HG03457 (cell line): ENCODE data around the gene LMF1.
A peak's percentile ranks its signal among the peaks of the same experiment; 100 is the strongest.
"Not testable (repeated sequence)": the region's sequence is repeated elsewhere in the genome, so short reads cannot be mapped to it uniquely, and the experiment has no call there.

Experiments
- ATAC-seq: cut with Tn5 transposase; IDR thresholded peaks from one replicate; pipeline ENCODE4 v1.9.1; 2021; ENCODE audit warnings: moderate number of reproducible peaks; ENCODE audit not compliant: unreplicated experiment

LMF1 gene

GRCh38 chr16:973366-973765 lies 2.6 kb upstream of the LMF1 start:
- ATAC-seq = no peak

DNA sequence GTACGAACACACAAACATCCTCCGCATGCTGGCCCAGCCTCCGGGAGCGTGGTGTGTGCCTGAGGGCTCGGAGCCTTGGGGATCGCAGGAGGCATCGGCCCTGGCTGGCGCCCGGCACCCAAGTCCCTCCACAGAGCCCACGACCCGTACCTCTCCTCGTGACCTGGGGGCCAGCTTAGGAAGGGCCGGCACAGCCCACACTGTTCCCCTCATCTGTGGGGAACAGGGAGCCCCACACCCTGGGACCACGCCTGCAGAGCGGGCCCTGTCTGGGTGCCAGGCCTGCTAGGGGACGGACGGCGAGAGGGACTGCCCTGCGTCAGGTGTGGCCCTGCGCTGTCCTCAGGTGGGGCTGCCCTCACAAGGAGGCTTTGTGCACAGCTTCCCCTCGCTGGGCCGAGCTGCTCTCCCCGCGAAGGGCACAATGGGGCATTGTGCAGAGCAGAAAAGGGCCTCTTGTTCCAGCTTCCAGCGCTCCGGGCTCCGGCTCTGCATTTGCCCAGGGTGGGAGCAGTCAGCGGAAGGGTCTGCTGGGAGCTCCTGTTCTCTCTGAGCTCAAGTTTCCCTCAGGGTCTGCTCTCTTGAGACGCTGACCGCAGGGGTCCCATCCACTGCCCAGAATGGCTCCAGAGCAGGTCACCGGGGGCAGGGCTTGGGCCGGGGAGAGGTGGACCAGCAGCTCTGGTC lies 1.7 kb upstream of the LMF1 start:
- no peak for ATAC-seq

DNA sequence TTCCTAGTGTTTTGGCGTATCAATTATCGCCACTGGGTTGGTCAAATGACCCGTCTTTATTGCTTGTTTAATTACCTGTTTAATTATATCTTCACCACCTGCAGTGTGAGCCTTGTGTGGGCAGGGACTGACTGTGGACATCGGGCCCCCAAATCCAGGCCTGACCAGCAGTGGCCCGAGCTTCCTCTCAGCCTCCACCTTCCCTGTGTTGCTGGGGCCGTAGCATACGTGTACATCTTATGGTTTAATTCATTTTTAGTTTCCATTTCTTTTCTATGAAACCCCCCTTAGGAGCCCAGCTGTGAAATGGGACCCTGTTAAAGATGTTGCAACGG lies 1.2 kb upstream of the LMF1 start:
- no peak for ATAC-seq

DNA sequence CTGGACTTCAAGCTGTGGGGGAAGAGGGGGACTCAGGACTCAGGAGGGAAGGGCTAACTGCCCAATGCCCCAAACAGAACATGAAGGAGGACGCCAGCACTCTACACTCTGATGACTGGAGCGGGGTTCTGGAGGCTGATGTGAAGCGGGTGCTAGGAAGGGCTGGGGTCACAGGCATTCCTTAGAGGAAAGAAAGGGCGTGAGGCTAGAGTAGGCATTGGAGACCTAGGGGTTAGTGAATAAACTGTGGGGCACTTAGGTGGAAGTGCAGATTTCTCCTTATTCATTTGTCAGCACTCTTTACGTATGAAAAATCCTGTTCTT lies 760 bp upstream of the LMF1 start:
- ATAC-seq = no peak

- peak; percentile 18 for ATAC-seq
Observed at GRCh38 chr16:970386-970765, 408 bp downstream of the LMF1 start.

DNA sequence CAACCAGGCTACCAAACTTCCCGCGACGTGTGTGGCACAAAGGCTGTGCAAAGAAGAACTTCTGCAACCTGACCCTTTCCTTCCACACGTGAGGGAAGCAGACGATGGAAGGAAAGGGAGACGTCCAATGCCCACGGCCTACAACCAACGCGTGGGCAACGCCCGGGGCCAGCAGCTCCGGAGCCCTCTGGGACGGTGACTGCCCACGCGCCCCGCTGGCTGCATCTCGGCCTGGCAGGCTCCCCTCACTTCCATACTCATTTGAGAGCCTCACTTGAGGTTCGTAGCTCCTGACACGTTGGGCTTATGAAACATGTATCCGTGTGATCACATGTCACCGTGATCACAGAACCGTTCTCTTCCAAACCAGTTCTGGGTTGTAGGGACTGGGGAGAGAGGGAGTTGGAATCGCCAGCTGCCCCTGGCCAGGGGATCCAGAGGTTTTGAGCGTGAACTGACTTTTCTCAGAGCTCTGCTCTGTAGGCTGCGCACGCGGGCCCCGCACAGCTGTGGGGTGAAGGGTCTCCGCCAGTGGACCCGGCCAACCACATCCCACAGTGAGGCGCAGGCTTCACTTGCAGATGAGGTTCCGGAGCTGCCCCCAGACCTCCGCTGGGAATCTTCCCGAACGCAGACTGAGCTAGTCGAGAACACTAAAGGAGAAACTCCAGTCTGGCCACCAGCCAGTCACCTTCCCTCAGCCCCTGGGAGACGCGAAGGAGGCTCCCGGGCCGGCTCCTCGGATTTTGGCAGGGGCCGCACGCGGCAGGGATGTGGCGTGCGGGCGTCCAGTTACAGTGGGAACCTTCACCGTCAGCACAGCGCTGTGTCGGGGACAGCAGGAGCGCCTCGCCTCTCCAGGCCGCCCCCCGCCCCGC lies 1.0 kb downstream of the LMF1 start:
- ATAC-seq = no peak

GRCh38 chr16:968620-969019 lies 2.2 kb downstream of the LMF1 start:
- no peak for ATAC-seq

DNA sequence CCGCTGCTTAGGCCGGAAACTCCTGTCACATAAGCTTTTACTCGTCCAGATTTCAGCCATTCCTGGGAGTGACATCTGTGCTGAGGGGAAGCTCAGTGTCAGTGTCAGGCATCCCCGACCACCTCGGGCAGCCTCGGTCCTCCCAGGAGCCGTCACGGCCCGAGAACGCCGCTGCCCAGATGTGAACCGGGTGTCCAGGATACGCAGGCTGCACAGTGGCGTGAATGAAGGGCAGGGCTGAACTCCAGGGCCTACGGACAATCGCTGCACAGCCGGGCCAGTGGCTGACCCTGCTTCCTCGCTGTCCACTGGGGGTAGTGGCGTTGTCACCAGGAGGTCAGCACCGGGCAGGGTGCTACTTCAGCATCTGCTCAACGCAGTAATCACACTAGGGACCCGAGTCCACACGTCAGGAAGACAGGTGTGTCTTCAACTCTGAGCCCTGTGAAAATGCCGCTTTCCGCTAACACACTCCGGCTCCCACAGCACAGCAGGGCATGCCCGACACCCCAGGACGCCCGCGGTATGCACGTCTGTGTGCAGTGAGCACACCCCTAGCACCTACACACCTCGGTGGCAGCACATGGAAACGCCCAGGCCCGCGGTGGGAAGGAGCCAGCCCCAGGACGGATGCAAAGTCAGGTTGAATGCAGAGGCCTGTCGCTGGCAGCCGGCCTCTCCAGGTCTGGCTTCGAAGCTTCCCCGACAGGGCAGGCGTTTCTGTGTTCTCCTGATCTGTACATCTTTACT lies 3.1 kb downstream of the LMF1 start:
- no peak for ATAC-seq

DNA sequence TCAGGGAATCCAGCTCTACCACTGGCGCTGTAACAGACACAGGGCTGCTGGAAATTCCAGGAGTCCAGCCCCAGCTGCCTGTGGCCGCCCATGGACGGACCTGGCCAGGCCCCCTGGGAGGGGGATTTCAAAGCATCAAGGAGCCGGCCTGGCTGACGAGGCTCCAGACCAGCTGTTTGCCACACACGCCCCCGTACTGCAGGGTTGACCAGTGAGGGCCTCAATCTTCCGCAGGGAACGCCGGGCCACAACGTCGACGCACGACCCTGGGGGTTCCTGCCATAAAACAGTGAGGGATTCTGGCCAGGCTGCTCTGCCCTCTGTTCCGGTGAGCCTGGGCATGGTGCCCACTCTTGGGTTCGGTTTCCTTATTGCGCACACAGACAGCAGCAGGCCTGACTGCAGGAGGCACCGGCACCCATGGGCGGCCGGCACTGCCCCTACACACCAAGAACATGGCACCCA lies 3.7 kb downstream of the LMF1 start:
- no peak for ATAC-seq

GRCh38 chr16:966505-966904 lies 4.3 kb downstream of the LMF1 start:
- no peak for ATAC-seq

GRCh38 chr16:966035-966434 lies 4.7 kb downstream of the LMF1 start:
- ATAC-seq = no peak

DNA sequence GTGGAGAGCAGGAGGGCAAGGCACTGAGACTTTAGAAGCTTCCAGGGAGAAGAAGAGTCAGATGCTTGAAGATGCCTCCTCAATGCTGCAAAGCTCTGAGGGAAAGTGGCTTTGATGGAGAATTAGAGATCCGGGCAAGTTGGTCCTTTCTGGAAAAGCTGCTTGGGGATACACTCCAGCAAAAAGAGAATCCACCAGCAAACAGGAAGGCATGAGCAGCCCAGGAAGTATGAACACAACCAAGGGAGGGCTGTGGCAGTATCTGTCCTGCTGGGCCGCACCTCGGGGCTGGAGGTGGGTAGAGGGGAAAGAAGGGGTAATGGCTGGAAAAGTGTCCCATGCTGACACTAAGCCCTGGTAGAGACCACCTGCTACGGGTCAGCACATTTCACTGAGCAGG lies 5.3 kb downstream of the LMF1 start:
- ATAC-seq = no peak

- ATAC-seq = no peak
Observed at GRCh38 chr16:965036-965395, 5.8 kb downstream of the LMF1 start.

- ATAC-seq = no peak
Observed at GRCh38 chr16:964356-965035, 6.3 kb downstream of the LMF1 start.

DNA sequence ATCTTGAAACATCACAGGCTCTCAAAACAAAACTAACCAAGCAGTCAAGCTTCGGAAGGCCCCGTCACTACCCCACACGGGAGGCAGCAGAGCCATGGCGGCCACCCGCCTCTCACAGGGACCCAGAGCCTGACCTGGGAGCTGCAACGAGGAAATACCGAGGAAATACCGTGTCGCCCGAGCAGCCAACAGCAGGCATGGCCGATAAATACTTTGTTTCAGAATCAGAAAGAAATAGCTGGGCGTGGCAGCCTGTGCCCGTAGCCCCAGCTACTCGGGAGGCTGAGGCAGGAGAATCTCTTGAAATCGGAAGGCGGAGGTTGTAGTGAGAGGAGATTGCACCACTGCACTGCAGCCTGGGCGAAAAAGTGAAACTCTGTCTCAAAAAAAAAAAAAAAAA lies 6.9 kb downstream of the LMF1 start:
- ATAC-seq = no peak

DNA sequence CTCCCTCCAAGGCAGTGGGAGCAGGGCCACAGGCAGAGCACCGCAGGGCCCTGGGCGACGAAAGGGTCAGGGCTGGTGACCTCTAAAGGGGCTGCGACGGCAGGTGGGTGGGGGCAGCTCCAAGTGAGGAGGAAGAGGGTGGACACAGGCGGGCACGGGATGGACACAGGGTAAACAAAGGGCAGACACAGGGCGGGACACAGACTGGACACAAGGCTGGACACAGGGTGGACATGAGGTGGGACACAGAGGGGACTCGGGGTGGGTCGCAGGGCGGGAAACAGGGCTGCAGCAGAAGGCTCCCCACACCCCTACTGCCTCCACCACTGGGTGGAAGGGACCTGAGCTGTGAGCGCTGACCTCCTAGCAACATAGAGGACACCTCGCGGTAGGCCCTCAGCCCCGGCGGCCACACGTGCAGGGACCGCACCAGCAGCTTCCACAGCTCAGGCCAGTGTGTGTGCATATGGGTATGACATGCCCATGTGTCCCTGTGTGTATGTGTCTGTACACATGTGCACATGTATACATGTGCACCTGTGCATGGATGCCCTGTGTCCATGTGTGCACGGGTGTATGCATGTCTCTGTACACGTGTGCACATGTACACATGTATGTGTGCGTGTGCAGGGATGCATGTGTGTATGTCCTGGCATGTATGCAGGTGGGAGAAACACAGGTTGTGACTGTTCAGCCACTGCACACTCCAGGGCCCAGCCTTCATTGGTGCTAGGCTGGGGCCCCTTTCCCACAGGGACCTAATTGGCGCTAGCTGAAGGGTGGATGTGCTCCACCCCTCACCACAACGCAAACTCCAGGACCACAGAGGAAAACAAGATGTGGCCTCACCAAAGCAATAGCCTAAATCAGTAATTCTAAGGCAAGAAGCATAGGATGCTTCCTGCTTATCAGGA lies 7.6 kb downstream of the LMF1 start:
- ATAC-seq = no peak

GRCh38 chr16:962366-962765 lies 8.4 kb downstream of the LMF1 start:
- no peak for ATAC-seq

- ATAC-seq = no peak
Observed at GRCh38 chr16:959232-960040, 11.3 kb downstream of the LMF1 start.

DNA sequence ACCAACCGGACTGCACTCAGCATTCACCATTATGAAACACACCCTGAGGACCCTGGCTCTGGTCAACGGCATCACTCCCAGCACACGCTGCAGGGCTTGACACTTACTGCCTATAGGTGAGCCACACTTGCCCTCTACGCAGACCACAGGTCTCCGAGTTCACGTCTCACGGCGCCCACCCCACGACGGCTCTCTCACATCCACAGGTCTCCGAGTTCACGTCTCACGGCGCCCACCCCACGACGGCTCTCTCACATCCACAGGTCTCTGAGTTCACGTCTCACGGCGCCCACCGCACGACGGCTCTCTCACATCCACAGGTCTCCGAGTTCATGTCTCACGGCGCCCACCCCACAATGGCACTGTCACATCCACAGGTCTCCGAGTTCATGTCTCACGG lies 15.0 kb downstream of the LMF1 start:
- not testable (repeated sequence) for ATAC-seq

DNA sequence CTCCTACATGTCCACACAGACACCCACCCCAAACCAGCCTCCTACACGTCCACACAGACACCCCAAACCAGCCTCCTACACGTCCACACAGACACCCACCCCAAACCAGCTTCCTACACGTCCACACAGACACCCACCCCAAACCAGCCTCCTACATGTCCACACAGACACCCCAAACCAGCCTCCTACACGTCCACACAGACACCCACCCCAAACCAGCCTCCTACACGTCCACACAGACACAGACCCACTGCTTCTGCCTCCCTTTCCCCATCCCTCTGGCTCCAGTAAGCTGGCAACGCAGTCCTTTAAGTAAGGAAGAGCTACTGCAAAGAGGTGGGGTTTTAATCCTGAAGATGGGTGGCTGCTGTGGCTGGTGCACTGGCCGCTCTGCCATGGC lies 17.0 kb downstream of the LMF1 start:
- ATAC-seq = not testable (repeated sequence)
